Mononuclear cell (primary cell): Measurements from ENCODE around the gene ZEB1. TPM values are rescaled to one million over a fixed set of nuclear protein-coding genes. Genes with fewer than 3 reads are reported as not detected.

Source experiments
- H3K27me3 ChIP-seq: 2 replicates; pipeline ENCODE4 v1.6.0; 2011; ENCODE audit warnings: low read length, control low read depth; ENCODE audit not compliant: insufficient read depth
- H3K4me1 ChIP-seq: 2 replicates; pipeline ENCODE4 v1.5.1; 2011; ENCODE audit warnings: mild to moderate bottlenecking, low read length, control low read depth; ENCODE audit not compliant: insufficient read depth
- H3K4me3 ChIP-seq: 2 replicates; pipeline ENCODE4 v1.5.1; 2011; ENCODE audit warnings: mild to moderate bottlenecking, low read length, moderate library complexity
- H3K9me3 ChIP-seq: 2 replicates; pipeline ENCODE4 v1.5.1; 2011; ENCODE audit warnings: low read depth, mild to moderate bottlenecking, control low read depth, low read length
- total RNA-seq: library from RNA; depleted of rRNA; stranded (reverse); fragments of >200 nt; gene quantifications from one replicate; pipeline ENCODE4 v1.2.3, GENCODE V29; 2012

Gene ZEB1
- total RNA-seq, 1 donor, result 172 TPM

DNA sequence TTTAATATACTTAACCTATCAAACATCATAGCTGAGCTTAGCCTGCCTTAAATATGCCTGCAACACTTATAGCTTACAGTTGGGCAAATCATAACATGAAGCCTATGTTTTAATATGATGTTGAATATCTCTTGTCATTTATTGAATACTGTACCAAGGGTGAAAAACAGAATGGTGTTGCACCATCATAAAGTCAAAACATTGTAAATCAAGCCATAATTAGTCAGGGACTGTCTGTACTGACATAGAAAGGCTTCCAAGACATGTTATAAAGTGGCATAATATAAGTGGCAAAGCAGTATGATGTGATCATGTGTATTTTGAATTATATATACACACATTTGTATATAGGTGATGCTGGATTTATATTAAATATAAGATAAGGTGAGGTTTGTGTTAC is 140.0 kb downstream of the ZEB1 start:
- Histone ChIP-seq H3K27me3 (no peaks in the 10 kb centered on the region), H3K4me3 (no peak overlapping the region), H3K9me3 (peaks cover 13% of the 10 kb centered on the region), H3K4me1 (no peaks in the 10 kb centered on the region)

DNA sequence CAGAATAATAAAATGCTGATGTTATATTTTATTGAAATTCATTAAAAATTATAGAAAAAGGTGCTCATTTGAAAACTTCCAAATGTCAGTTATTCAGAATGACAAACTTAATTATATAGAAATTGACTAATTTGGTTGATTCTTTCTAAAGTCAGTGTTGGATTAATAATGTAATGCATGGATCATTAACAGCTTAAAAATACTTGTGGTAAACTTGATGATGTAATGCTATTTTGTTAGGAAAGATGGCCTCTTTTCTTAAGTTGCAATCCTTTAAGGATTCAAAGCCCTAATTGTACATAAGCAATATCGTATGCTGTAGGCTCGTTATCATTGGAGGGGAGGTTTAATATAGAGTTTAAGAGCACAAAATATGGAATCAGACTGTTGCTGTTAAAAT is 141.2 kb downstream of the ZEB1 start:
- Histone ChIP-seq H3K9me3 (peaks cover 23% of the 10 kb centered on the region), H3K27me3 (no peaks in the 10 kb centered on the region), H3K4me1 (no peaks in the 10 kb centered on the region), H3K4me3 (no peak overlapping the region)

DNA sequence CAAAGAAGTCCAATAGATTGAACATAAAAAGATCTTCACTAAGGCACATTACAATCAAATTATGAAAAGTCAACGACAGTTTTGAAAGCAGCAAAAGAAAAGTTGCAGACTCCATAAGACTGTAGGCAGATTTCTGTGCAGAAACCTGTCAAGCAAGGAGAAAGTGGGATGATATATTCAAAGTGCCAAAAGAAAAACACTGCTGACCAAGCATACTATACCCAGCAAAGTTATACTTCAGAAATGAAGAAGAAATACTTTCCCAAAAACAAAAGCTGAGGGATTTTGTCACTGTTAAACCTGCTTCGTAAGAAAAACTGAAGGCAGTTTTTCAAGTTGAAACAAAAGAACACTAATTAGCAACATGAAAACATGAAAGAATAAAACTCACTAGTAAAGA is 145.5 kb downstream of the ZEB1 start:
- Histone ChIP-seq H3K27me3 (no peaks in the 10 kb centered on the region), H3K4me3 (no peak overlapping the region), H3K4me1 (no peaks in the 10 kb centered on the region), H3K9me3 (peaks cover 23% of the 10 kb centered on the region)

DNA sequence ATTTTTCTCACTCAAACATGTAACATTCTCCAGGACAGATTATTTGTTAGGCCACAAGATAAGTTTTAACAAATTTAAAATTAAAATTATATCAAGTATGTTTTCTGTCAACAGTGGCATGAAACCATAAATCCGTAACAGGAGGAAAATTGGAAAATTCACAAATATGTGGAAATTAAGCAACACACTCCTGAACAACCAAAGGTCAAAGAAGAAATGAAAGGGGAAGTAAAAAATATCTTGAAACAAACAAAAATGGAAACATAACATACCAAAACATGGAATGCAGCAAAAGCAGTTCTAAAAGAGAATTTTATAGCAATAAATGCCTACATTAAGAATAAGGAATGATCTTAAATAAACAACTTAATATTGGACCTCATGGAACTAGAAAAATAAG is 147.3 kb downstream of the ZEB1 start:
- no peak overlapping the region for H3K4me3 ChIP-seq
- H3K9me3 ChIP-seq, result peaks cover 23% of the 10 kb centered on the region
- no peaks in the 10 kb centered on the region for H3K27me3 ChIP-seq
- H3K4me1 ChIP-seq, result no peaks in the 10 kb centered on the region

DNA sequence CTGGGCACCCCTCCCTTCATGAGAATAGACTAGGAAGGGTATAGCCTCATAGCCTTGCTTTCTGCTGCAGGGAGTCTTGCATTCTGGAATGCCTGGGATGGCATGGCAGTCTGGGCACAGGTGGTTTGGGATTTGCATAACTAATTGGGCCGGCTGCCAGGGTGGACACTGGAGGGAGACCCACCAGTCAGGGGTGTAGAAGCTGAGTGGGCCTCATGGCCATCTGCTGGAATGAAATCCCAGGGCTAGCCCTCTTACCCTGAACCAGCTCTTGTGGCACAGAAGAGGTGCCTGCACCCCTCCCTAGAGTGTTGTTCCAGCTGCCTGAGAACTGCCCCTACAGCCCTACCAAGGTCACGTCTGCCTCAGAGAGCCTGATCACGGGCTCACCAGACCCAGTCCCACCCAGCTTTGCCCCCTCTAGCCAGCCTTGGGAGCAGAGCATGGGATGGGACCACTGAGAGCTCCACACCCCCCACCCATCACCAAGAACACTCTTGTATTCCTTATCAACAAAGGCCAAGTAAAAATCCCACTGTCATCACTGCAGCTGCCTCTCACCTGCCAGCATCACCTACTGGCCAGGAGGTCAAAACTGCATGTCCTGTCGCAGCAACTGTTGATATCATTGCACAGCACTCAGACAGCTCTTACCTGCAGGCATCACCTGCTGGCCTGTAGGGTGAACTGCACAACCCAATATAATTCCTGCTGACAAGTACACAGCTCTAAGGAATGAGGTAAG is 148.9 kb downstream of the ZEB1 start:
- Histone ChIP-seq H3K4me1 (no peaks in the 10 kb centered on the region), H3K9me3 (peaks cover 20% of the 10 kb centered on the region), H3K4me3 (no peak overlapping the region), H3K27me3 (no peaks in the 10 kb centered on the region)

DNA sequence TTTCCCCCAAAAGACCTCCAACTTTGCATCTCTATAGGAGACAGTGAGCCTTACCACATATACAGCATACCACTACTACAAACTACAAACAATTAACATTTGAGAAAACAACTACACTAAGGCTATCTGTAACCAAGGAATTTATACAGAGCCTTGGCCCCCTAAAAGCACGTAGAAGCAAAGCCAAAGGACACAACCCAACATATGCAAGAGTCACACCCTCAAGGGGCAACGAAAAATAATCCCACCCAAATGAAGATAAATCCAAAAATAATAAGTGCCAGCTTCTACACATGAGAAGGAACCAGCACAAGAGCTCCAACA is 149.5 kb downstream of the ZEB1 start:
- no peaks in the 10 kb centered on the region for H3K27me3 ChIP-seq
- H3K4me1 ChIP-seq, result no peaks in the 10 kb centered on the region
- peaks cover 15% of the 10 kb centered on the region for H3K9me3 ChIP-seq
- H3K4me3 ChIP-seq, result no peak overlapping the region

DNA sequence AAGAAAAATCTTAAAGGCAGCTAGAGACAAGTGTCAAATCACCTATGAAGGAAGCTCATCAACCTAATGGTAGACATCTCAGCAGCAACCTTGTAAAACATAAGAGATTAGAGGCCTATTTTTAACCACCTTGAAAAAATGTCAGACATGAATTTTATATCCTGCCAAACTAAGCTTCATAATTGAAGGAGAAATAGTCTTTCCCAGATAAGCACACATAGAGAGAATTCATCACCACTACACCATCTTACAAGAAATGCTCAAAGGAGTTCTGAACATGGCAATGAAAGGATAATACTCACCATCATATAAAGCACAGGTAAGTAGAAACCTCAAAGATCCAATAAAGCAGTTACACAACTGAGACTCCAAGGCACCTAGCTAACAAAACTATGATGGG is 156.5 kb downstream of the ZEB1 start:
- no peaks in the 10 kb centered on the region for H3K4me1 ChIP-seq
- no peaks in the 10 kb centered on the region for H3K27me3 ChIP-seq
- H3K9me3 ChIP-seq, result peaks cover 17% of the 10 kb centered on the region
- no peak overlapping the region for H3K4me3 ChIP-seq

DNA sequence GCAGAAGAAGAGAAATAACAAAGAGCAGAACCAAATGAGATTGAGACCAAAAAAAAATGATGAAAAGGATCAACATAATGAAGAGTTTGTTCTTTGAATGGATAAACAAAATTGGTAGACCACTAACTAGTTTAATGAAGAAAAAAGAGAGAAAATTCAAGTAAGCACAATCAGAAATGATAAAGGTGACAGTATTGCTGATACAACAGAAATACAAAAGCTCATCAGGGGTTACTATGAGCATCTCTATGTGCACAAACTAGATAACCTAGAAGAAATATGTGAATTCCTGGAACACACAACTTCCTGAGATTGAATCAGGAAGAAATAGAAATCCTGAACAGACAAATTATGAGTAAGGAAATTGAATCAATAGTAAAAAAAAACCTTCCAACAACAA is 157.1 kb downstream of the ZEB1 start:
- Histone ChIP-seq H3K4me3 (no peak overlapping the region), H3K4me1 (no peaks in the 10 kb centered on the region), H3K27me3 (no peaks in the 10 kb centered on the region), H3K9me3 (peaks cover 17% of the 10 kb centered on the region)

DNA sequence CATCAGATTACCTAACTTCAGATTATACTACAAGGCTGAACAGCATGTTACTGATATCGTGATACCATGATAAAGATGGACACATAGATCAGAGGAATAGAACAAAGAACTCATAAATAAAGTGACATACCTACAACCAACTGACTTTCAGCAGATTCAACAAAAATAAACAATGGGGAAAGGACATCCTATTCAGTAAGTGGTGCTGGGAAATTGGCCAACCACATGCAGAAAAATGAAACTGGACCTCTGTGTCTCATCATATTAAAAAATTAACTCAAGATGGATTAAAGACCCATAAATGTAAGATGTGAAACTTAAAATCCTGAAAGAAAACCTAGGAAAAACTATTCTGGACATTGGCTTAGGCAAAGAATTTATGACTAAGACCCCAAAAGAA is 158.6 kb downstream of the ZEB1 start:
- Histone ChIP-seq H3K4me1 (no peaks in the 10 kb centered on the region), H3K9me3 (peaks cover 17% of the 10 kb centered on the region), H3K4me3 (no peak overlapping the region), H3K27me3 (no peaks in the 10 kb centered on the region)

DNA sequence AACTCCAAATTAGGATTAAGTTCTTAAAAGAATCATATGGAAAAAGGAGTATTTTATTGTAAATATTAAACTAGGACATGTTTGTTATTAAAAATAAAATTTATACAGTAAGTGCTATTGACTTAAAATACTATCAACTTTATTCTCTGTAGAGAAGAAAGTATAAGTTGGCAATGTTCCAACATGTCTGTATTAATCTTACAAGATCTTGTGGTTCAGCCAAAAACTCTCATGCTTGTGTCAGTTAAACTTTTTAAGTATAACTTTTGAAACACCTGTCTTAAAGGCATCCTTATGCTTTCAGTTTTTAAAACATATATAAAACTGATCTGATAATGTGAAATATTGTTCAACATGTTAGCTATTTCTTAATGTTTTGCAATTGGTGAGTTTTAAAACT is 160.7 kb downstream of the ZEB1 start:
- Histone ChIP-seq H3K4me3 (no peak overlapping the region), H3K9me3 (peaks cover 17% of the 10 kb centered on the region), H3K4me1 (no peaks in the 10 kb centered on the region), H3K27me3 (no peaks in the 10 kb centered on the region)

DNA sequence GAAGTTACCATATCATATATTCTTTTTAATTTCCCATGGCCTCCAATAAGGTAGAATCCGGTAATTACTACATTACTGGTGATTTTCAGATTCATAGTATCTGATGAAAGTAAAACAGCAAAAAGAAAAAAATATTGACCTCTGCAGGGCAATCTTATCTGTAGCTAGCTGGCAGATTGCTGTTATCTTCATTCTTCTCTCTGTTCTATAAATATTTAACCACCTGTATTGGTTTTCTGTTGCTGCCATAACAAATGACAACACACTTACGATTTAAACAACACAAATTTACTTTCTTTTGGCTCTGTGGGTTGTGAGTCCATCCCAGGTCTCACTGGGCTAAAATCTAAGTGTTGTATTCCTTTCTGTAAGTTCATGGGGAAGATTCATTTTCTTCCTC is 164.5 kb downstream of the ZEB1 start:
- Histone ChIP-seq H3K9me3 (peaks cover 12% of the 10 kb centered on the region), H3K4me3 (no peak overlapping the region)

DNA sequence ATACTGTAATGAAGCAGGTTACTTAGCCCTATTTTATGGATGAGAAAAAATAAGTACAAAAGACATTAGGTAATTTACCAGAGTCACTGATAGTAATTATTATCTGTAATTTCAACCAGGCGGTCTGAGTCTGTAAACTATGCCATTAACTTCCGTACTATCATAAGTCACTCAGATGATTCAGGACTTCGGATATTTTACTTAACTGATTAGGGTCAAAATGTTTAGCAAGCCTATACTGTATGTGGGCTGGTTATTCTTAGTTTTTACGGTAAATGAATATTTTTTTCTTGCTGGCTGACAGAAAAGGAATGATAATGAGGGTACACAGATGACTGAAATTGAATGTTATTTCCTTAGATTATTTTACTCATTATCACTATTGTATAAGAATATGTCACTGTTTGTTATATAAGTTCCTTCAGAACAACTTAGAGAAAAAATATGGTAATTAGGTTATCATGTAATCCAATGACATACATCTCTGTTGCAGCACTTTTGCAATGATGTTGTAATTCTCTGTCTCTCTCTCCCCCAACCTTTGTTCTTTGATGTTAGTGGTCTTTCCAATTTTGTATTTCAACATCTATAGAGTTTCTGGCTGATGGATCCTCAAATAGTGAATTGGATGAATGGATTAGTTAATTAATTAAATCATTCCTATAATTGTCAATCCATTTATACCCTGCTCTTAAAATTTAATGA is 165.6 kb downstream of the ZEB1 start:
- H3K9me3 ChIP-seq, result peaks cover 17% of the 10 kb centered on the region
- H3K4me1 ChIP-seq, result no peaks in the 10 kb centered on the region
- H3K27me3 ChIP-seq, result no peaks in the 10 kb centered on the region
- H3K4me3 ChIP-seq, result no peak overlapping the region

More for the DNA sequence above, 164.5 kb downstream of the ZEB1 start:
- Histone ChIP-seq H3K27me3 (no peaks in the 10 kb centered on the region), H3K4me1 (no peaks in the 10 kb centered on the region)

DNA sequence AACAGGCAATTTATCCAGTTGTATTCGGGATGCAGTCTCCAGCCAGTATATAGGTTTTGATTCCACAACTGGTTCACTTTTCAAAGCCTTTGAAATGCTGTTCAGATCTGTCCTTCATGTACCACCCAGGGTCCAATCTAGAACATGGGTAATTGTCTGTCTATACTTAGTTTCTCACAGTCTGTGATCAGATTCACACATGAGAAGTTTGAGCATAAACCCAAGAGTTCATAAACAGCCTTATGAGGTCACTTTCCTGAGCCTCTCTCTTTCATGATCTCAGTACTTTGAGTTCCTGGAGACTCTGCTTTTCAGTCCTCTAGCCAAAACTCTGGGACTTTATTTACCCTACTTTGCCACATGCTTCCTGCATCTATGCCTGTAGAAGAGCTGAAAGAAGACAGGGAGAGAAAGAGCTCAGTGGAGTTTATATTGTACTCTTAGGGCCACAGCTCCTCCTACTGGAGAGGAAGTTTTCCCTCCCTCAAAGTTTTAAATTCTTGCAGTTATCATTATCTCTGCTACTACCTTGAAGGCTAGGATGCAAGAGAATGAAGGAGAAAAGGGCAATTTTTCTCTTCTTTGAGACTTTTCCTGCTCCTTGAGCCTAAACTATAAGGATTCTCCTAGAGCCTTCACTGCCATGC is 172.0 kb downstream of the ZEB1 start:
- peaks cover 27% of the 10 kb centered on the region for H3K9me3 ChIP-seq
- H3K4me3 ChIP-seq, result no peak overlapping the region
- no peaks in the 10 kb centered on the region for H3K4me1 ChIP-seq
- no peaks in the 10 kb centered on the region for H3K27me3 ChIP-seq

DNA sequence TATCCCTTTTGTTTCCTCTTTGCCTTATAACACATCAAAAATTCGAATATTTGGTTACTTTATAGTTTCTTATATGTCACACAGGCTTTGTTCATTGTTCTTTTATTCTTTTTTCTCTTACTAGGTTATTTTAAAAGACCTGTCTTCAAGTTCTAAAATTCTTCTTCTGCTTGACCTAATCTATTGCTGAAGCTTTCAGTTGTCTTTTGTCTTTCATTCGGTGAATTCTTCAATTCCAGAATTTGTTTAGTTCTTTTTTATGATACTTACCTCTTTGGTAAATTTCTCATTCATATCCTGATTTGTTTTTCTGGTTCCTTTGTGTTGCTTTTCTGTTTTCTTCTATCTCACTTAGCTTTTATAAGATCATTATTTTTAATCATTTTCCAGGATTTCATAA is 188.4 kb downstream of the ZEB1 start:
- Histone ChIP-seq H3K9me3 (peaks cover 44% of the 10 kb centered on the region), H3K4me3 (no peak overlapping the region), H3K4me1 (no peaks in the 10 kb centered on the region), H3K27me3 (no peaks in the 10 kb centered on the region)

DNA sequence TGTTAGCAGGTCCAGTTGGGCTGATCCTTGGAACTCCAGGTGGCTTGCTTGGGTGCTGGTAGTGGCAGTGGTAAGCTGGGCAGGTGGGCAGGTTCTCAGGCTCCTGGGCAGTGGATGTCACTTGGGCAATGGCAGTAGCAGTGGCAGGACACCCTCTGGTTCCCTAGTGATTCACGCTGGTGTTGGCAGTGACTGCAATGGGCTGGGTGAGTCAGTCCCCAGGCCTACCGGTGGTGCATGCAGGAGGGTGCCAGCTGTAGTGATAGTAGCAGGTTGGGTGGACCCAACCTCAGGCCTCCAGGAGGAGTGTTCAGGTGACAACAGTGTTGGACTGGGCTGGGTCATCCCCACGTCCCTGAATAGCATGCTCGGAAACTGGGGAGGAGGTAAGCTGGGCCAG is 189.2 kb downstream of the ZEB1 start:
- H3K4me3 ChIP-seq, result no peak overlapping the region
- peaks cover 44% of the 10 kb centered on the region for H3K9me3 ChIP-seq
- H3K4me1 ChIP-seq, result no peaks in the 10 kb centered on the region
- H3K27me3 ChIP-seq, result no peaks in the 10 kb centered on the region

DNA sequence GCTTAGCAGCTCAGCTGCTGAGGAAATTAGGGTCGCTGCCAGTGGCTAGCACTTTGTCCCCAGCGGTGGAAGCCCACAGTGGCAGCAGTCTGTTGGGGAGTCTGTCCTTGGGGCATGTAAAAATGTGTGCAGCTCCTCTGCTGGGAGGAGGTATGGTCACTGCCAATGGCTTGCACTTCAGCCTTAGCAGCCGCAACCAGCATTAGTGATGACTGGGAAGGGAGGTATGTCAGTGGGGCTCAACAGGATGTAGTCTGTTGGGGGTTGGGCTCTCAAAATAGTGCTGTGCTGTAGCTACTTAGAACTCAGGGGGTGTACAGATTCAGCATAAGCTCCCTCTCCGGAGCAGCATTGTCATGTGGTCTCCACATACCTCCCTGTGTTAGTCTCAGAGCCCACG is 189.9 kb downstream of the ZEB1 start:
- Histone ChIP-seq H3K27me3 (no peaks in the 10 kb centered on the region), H3K4me1 (no peaks in the 10 kb centered on the region), H3K9me3 (peaks cover 42% of the 10 kb centered on the region), H3K4me3 (no peak overlapping the region)
